ENCODE measurements around the gene UQCRH. TPM values are rescaled to one million over a fixed set of nuclear protein-coding genes. Genes with fewer than 3 reads are reported as not detected.
"Not testable (repeated sequence)": the region's sequence is repeated elsewhere in the genome, so short reads cannot be mapped to it uniquely, and the experiment has no call there.

The UQCRH gene
- total RNA-seq, 1 donor from 2014 or later, result 228 TPM

DNA sequence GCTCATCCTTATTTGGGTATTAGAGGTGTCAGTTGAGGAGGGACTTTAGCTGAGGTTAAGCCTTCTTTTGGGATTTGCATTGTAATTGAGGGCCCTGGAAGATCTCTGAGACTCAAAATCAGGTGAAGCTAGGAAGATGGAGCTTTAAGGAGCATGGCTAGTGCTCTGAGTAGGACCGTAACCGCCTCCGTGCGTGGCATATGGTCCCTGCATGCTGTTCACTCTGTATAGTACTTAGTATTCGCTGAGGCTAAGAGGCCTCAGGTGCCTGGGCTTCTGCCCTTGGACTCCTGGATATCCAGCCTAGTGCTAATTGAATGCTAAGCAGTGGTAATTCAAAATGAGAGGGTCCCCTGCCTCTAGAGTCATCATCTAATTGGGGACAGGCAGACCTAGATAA lies 59.6 kb downstream of the UQCRH start:
- no peak overlapping the region for H3K4me3 Mint-ChIP-seq (ENCODE audit: unreplicated experiment)
- TF ChIP-seq, protein P1, sequence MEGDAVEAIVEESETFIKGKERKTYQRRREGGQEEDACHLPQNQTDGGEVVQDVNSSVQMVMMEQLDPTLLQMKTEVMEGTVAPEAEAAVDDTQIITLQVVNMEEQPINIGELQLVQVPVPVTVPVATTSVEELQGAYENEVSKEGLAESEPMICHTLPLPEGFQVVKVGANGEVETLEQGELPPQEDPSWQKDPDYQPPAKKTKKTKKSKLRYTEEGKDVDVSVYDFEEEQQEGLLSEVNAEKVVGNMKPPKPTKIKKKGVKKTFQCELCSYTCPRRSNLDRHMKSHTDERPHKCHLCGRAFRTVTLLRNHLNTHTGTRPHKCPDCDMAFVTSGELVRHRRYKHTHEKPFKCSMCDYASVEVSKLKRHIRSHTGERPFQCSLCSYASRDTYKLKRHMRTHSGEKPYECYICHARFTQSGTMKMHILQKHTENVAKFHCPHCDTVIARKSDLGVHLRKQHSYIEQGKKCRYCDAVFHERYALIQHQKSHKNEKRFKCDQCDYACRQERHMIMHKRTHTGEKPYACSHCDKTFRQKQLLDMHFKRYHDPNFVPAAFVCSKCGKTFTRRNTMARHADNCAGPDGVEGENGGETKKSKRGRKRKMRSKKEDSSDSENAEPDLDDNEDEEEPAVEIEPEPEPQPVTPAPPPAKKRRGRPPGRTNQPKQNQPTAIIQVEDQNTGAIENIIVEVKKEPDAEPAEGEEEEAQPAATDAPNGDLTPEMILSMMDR (IDR thresholded peaks at IDR 0.05), result no peak
- no peaks in the 10 kb centered on the region for H3K27me3 Mint-ChIP-seq (ENCODE audit: unreplicated experiment)
- H3K9me3 Mint-ChIP-seq (ENCODE audit: unreplicated experiment), result no peaks in the 10 kb centered on the region
- no peak for DNase-seq (ENCODE audit: extremely low spot score, unreplicated experiment)
- H3K4me1 Mint-ChIP-seq (ENCODE audit: unreplicated experiment), result peaks cover 4% of the 10 kb centered on the region
- no peak overlapping the region for H3K27ac Mint-ChIP-seq (ENCODE audit: unreplicated experiment)
- H3K36me3 Mint-ChIP-seq (ENCODE audit: unreplicated experiment), result peaks cover 32% of the 10 kb centered on the region

DNA sequence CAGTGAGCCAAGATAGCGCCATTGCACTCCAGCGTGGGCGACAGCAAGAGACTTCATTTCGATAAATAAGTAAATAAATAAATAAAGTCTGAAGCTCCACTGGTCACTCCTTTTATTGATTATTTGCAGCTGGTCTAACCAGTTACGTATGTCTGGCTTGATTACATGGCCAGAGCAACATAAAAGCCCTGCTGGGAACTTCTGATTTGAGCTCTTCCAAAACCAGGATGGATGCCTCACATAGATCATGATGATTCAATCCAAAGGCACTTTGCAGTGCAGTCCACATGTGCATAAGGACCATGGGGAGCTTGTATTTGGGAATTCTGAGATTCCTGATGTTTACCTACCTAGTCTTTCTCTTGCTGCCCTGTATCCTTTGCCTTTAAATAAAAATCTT lies 61.1 kb downstream of the UQCRH start:
- H3K27me3 Mint-ChIP-seq (ENCODE audit: unreplicated experiment), result no peaks in the 10 kb centered on the region
- no peak for DNase-seq (ENCODE audit: extremely low spot score, unreplicated experiment)
- H3K27ac Mint-ChIP-seq (ENCODE audit: unreplicated experiment), result no peak overlapping the region

DNA sequence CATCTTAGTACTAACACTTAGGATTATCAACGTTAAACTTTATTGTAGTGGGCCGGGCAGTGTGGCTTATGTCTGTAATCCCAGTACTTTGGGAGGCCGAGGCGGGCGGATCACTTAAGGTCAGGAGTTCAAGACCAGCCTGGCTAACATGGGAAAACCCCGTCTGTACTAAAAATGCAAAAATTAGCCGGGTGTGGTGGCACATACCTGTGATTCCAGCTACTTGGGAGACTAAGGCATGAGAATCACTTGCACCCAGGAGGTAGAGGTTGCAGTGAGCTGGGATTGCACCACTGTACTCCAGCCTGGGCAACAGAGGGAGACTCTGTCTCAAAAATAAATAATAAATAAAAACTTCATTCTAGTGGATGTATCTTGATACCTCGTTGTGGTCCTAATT lies 62.3 kb downstream of the UQCRH start:
- not testable (repeated sequence) for H3K4me1 Mint-ChIP-seq (ENCODE audit: unreplicated experiment); H3K27me3 Mint-ChIP-seq (ENCODE audit: unreplicated experiment); H3K27ac Mint-ChIP-seq (ENCODE audit: unreplicated experiment); H3K4me3 Mint-ChIP-seq (ENCODE audit: unreplicated experiment); H3K9me3 Mint-ChIP-seq (ENCODE audit: unreplicated experiment); DNase-seq (ENCODE audit: extremely low spot score, unreplicated experiment)
- H3K36me3 Mint-ChIP-seq (ENCODE audit: unreplicated experiment), result peaks cover 33% of the 10 kb centered on the region

More for the DNA sequence above, 61.1 kb downstream of the UQCRH start:
- Mint-ChIP-seq H3K9me3 (ENCODE audit: unreplicated experiment) (no peaks in the 10 kb centered on the region), H3K36me3 (ENCODE audit: unreplicated experiment) (peaks cover 37% of the 10 kb centered on the region), H3K4me3 (ENCODE audit: unreplicated experiment) (no peak overlapping the region), H3K4me1 (ENCODE audit: unreplicated experiment) (peaks cover 4% of the 10 kb centered on the region)
- TF ChIP-seq, protein P1 (IDR thresholded peaks at IDR 0.05), result no peak

Other genes with a start within 250 kb of the UQCRH start
- gene PIK3R3, start 171.1 kb upstream of the UQCRH start, total RNA-seq, result 33.2 and 33.9 TPM in 2 replicates
- gene TSPAN1, start 128.6 kb upstream of the UQCRH start, total RNA-seq, result 0.68 and 0.91 TPM in 2 replicates
- gene P3R3URF, start 127.2 kb upstream of the UQCRH start, total RNA-seq, result not detected in 2 replicates
- 76.8 and 88.9 TPM in 2 replicates for gene POMGNT1, start 105.3 kb upstream of the UQCRH start, total RNA-seq
- 4.8 and 5.0 TPM in 2 replicates for gene LURAP1, start 100.4 kb upstream of the UQCRH start, total RNA-seq
- 4.2 and 5.4 TPM in 2 replicates for gene RAD54L, start 55.9 kb upstream of the UQCRH start, total RNA-seq
- 90.7 and 93.4 TPM in 2 replicates for gene LRRC41, start 82 bp upstream of the UQCRH start, total RNA-seq
- gene NSUN4, start 37.1 kb downstream of the UQCRH start, total RNA-seq, result 21.6 and 24.5 TPM in 2 replicates
- gene FAAH, start 90.6 kb downstream of the UQCRH start, total RNA-seq, result 12.2 and 15.3 TPM in 2 replicates
- gene DMBX1, start 186.1 kb downstream of the UQCRH start, total RNA-seq, result not detected in 2 replicates
- gene KNCN, start 247.9 kb downstream of the UQCRH start, total RNA-seq, result not detected in 2 replicates

Data from osteocyte (in vitro differentiated cells).